Retinal pigment epithelial cell (primary cell): ENCODE measurements around the gene ZNF225.

Experiments used
- DNase-seq: peaks from one replicate; pipeline ENCODE4 v3.0.0-alpha.2; 2010; ENCODE audit warnings: low read depth
- H3K4me3 ChIP-seq: 2 replicates; pipeline ENCODE4 v1.5.1; 2011; ENCODE audit warnings: mild to moderate bottlenecking, low read length, control low read depth, moderate library complexity
- CTCF ChIP-seq: conservative IDR thresholded peaks from 2 replicates; pipeline ENCODE4 v1.5.1; 2011; ENCODE audit warnings: low read depth, low read length, control low read depth, inconsistent platforms

The ZNF225 gene

GRCh38 chr19:44113138-44113783 lies at the start of gene ZNF225:
Gene ZNF225 (plus strand): TSS chr19:44113399. CDS start chr19:44115828, 2,429 bp downstream.
- no peak for TF ChIP-seq CTCF
- peak within 1 kb of the TSS; percentile 97 for H3K4me3 ChIP-seq
- peak; percentile 96 for DNase-seq

GRCh38 chr19:44066305-44066704 lies 46.9 kb upstream of the ZNF225 start:
- DNase-seq: no peak
- TF ChIP-seq CTCF: no peak
- H3K4me3 ChIP-seq: no peak overlapping the region

- TF ChIP-seq CTCF: no peak
- no peak for DNase-seq
- H3K4me3 ChIP-seq: no peak overlapping the region
Observed at GRCh38 chr19:44069415-44069814, 43.8 kb upstream of the ZNF225 start.

DNA sequence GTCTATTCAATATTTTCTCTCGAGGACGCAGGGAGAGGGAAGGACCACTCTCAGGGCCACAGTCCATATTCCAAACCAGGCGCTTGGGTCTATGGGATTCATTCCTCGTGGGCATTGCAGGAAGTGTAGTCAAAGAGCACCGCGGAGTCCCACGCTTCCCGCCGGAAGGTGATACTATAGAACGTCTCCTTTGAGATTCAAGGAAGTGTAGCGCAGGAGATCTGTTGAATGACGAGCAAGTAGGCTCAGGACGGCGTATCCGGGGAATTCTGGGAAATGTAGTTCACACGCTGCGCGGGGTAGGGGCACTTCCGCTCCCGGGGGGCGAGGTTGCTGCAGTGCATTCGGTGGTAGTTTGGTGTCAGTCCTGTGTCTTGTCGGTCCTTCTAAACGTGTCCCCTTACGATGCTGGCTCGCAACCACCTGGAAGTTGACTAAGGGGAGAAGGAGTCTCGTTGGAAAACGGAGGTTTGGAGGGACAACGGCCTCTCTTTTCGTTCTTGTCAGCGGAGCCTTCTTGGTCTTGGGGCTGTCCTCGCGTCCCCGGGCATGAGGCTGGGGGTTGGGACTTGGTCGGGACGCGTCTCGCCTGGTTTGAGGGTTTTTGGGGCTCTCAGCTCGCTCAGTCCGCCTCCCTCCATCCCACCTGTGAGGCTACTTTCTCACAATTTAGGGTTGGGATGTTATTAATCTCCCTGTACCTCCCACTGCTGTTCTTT lies 41.2 kb upstream of the ZNF225 start, which contains the start of gene ZNF284:
Gene ZNF284, plus strand, starts transcription at position 336 of the 719 bp plus-strand sequence. CDS start 4,231 bp downstream, outside the sequence.
- H3K4me3 ChIP-seq: peak within 1 kb of the TSS; percentile 74
- TF ChIP-seq CTCF: no peak
- peak; percentile 52 for DNase-seq

DNA sequence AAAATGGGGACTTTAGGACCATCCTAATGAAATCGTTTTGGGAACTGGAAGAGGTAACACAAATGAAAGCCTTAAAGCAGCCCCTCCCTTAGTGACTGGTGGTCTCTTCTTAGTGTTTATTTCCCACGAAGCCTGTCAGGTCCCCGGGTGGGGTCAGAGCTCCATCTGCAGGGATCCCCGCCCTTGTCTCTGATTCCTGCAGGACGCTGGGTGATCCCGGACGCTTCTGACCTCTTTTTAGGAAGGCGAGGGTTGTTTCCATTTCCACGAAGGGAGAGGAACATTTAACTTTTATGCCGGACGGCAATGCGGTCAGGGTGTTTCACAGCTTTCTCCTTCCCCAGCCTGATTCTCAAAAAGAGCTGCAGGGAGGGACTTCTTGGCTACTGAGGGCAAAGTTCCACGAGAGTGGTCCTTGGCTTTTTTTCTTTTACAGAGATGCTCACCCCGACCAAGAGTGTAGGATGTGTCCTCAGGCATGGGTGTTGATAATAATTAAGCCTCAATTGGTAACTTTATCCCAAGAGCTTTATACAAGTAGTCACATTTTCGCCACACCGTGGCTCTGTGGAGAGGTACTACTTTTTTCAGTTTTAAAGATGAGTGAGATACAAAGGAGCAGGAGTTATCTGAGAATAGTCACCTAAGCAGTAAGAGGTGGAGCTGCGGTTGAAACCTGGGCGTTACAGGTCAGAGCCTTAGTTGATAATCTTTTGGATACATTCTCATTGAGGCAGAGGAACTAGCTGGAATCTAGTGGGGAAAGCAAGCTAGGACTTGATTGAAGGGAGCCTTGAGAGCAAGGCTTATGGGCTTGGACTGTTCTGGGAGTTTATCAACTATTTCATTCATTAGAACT lies 40.4 kb upstream of the ZNF225 start:
- TF ChIP-seq CTCF: no peak
- H3K4me3 ChIP-seq: peak overlapping the region; percentile 74
- DNase-seq: no peak

DNA sequence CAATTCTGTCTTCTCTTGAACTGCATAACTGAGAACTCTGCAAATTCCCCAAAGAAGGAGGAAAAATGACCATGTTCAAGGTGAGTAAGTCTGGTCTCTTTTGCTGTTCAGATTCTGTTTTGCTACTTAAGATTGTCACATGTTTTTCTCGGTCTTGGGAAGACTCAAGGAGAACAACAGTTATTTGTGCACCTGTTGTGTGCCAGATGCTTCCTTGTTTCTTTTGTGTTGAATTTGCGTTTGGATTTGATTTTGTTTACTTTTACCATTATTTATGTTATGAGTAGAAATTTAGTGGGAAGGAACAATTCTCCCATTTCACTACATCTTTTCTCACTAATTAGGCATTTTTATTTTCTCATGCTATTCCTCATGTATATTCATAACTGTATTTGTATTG lies 36.9 kb upstream of the ZNF225 start:
- TF ChIP-seq CTCF: no peak
- H3K4me3 ChIP-seq: no peak overlapping the region
- no peak for DNase-seq
